Ectodermal cell (in vitro differentiated cells): ENCODE data around the gene DOCK2.

Experiments used
- H3K27ac ChIP-seq: 2 replicates; pipeline ENCODE4 v1.7.0; 2013; ENCODE audit warnings: mild to moderate bottlenecking, low read depth, low read length; ENCODE audit not compliant: insufficient read depth, poor library complexity, severe bottlenecking
- H3K27me3 ChIP-seq: 2 replicates; pipeline ENCODE4 v1.7.0; 2013; ENCODE audit warnings: mild to moderate bottlenecking, low read length; ENCODE audit not compliant: insufficient read depth, control insufficient read depth, poor library complexity, severe bottlenecking
- H3K36me3 ChIP-seq: one replicate; pipeline ENCODE4 v1.7.0; 2013; ENCODE audit warnings: low read length; ENCODE audit not compliant: control insufficient read depth, insufficient read depth
- H3K4me1 ChIP-seq: one replicate; pipeline ENCODE4 v1.7.0; 2013; ENCODE audit warnings: low read length; ENCODE audit not compliant: control insufficient read depth, insufficient read depth
- H3K4me3 ChIP-seq: 2 replicates; pipeline ENCODE4 v1.7.0; 2013; ENCODE audit warnings: low read depth, low read length, control low read depth; ENCODE audit not compliant: insufficient read depth
- H3K9me3 ChIP-seq: 2 replicates; pipeline ENCODE4 v1.7.0; 2013; ENCODE audit warnings: mild to moderate bottlenecking, low read length, moderate library complexity; ENCODE audit not compliant: control insufficient read depth
- WGBS, 2 experiments: methylation state at CpG; one replicate each; pipeline ENCODE4 v1.1.7; 2013; ENCODE audit warnings: missing lambda C conversion rate in 2 of 2; 5-methylcytosine and 5-hydroxymethylcytosine counted together

Gene DOCK2

GRCh38 chr5:169697976-169698375 lies 60.9 kb downstream of the DOCK2 start:
- no peak overlapping the region for H3K27ac ChIP-seq
- H3K36me3 ChIP-seq, result no peaks in the 10 kb centered on the region
- 82 to 86% methylated on average over 3 of the region's 3 CpGs for WGBS, 2 experiments
- no peak overlapping the region for H3K4me3 ChIP-seq
- H3K9me3 ChIP-seq, result no peaks in the 10 kb centered on the region
- H3K27me3 ChIP-seq, result no peaks in the 10 kb centered on the region
- H3K4me1 ChIP-seq, result no peaks in the 10 kb centered on the region

GRCh38 chr5:169700611-169701010 lies 63.5 kb downstream of the DOCK2 start:
- 91 to 92% methylated on average over 5 of the region's 5 CpGs for WGBS, 2 experiments
- Histone ChIP-seq H3K27ac (no peak overlapping the region), H3K9me3 (no peaks in the 10 kb centered on the region), H3K4me3 (no peak overlapping the region), H3K4me1 (no peaks in the 10 kb centered on the region), H3K36me3 (no peaks in the 10 kb centered on the region), H3K27me3 (no peaks in the 10 kb centered on the region)

- Histone ChIP-seq H3K27ac (no peak overlapping the region), H3K36me3 (no peaks in the 10 kb centered on the region), H3K27me3 (no peaks in the 10 kb centered on the region), H3K4me1 (no peaks in the 10 kb centered on the region), H3K4me3 (no peak overlapping the region), H3K9me3 (no peaks in the 10 kb centered on the region)
- 72 to 75% methylated on average over 8 of the region's 8 CpGs for WGBS, 2 experiments
Measured at GRCh38 chr5:169701910-169702451, 64.9 kb downstream of the DOCK2 start.

GRCh38 chr5:169702693-169703481 lies 65.8 kb downstream of the DOCK2 start:
- Histone ChIP-seq H3K4me1 (no peaks in the 10 kb centered on the region), H3K9me3 (no peaks in the 10 kb centered on the region), H3K36me3 (no peaks in the 10 kb centered on the region), H3K27ac (no peak overlapping the region), H3K4me3 (no peak overlapping the region), H3K27me3 (no peaks in the 10 kb centered on the region)
- 89 to 91% methylated on average over 6 to 7 of the region's 7 CpGs for WGBS, 2 experiments

- H3K4me1 ChIP-seq, result no peaks in the 10 kb centered on the region
- H3K27me3 ChIP-seq, result no peaks in the 10 kb centered on the region
- H3K36me3 ChIP-seq, result no peaks in the 10 kb centered on the region
- no peak overlapping the region for H3K4me3 ChIP-seq
- 94 to 97% methylated on average over 2 of the region's 2 CpGs for WGBS, 2 experiments
- H3K9me3 ChIP-seq, result no peaks in the 10 kb centered on the region
- no peak overlapping the region for H3K27ac ChIP-seq
Measured at GRCh38 chr5:169703813-169704212, 66.7 kb downstream of the DOCK2 start.

GRCh38 chr5:169705322-169705721 lies 68.2 kb downstream of the DOCK2 start:
- no peaks in the 10 kb centered on the region for H3K36me3 ChIP-seq
- H3K4me1 ChIP-seq, result no peaks in the 10 kb centered on the region
- no peak overlapping the region for H3K4me3 ChIP-seq
- no peaks in the 10 kb centered on the region for H3K27me3 ChIP-seq
- H3K27ac ChIP-seq, result no peak overlapping the region
- 89 to 98% methylated on average over 2 of the region's 2 CpGs for WGBS, 2 experiments
- no peaks in the 10 kb centered on the region for H3K9me3 ChIP-seq

- Histone ChIP-seq H3K4me3 (no peak overlapping the region), H3K36me3 (no peaks in the 10 kb centered on the region), H3K27me3 (no peaks in the 10 kb centered on the region), H3K27ac (no peak overlapping the region), H3K9me3 (no peaks in the 10 kb centered on the region), H3K4me1 (peaks cover under 1% of the 10 kb centered on the region)
- 100% methylated on average over 1 of the region's 1 CpG; no CpG with 5 or more reads in 1 of the 2 experiments for WGBS, 2 experiments
Measured at GRCh38 chr5:169706071-169706470, 69.0 kb downstream of the DOCK2 start.

- H3K4me3 ChIP-seq, result no peak overlapping the region
- H3K27ac ChIP-seq, result no peak overlapping the region
- peaks cover 9% of the 10 kb centered on the region for H3K4me1 ChIP-seq
- no peaks in the 10 kb centered on the region for H3K9me3 ChIP-seq
- no peaks in the 10 kb centered on the region for H3K27me3 ChIP-seq
- no peaks in the 10 kb centered on the region for H3K36me3 ChIP-seq
- WGBS, 2 experiments, result 90 to 93% methylated on average over 9 of the region's 9 CpGs
Measured at GRCh38 chr5:169706758-169707450, 69.8 kb downstream of the DOCK2 start.

GRCh38 chr5:169707686-169708085 lies 70.6 kb downstream of the DOCK2 start:
- Histone ChIP-seq H3K27ac (no peak overlapping the region), H3K4me3 (no peak overlapping the region), H3K27me3 (no peaks in the 10 kb centered on the region), H3K36me3 (no peaks in the 10 kb centered on the region), H3K9me3 (no peaks in the 10 kb centered on the region), H3K4me1 (peaks cover 9% of the 10 kb centered on the region)
- 97 to 98% methylated on average over 3 of the region's 3 CpGs for WGBS, 2 experiments

GRCh38 chr5:169710675-169711074 lies 73.6 kb downstream of the DOCK2 start:
- Histone ChIP-seq H3K9me3 (no peaks in the 10 kb centered on the region), H3K4me1 (peaks cover 9% of the 10 kb centered on the region), H3K4me3 (no peak overlapping the region), H3K27me3 (no peaks in the 10 kb centered on the region), H3K36me3 (no peaks in the 10 kb centered on the region), H3K27ac (no peak overlapping the region)
- 56 to 57% methylated on average over 4 of the region's 4 CpGs for WGBS, 2 experiments
